Skeletal muscle tissue (tissue), 4 donors: ENCODE measurements around the gene LRRC75B. TPM values are rescaled to one million over a fixed set of nuclear protein-coding genes. Genes with fewer than 3 reads are reported as not detected.

ENCODE experiments used
- H3K27ac ChIP-seq: one replicate; pipeline ENCODE4 v1.7.0; 2013; ENCODE audit warnings: mild to moderate bottlenecking, low read depth, low read length, inconsistent platforms
- H3K27me3 ChIP-seq, 3 donors: one replicate each; pipeline ENCODE4 v1.7.0; 2013; ENCODE audit warnings: low read length in 3 of 3; ENCODE audit not compliant: control insufficient read depth in 3 of 3, insufficient read depth in 3 of 3
- H3K36me3 ChIP-seq, 3 donors: one replicate each; pipeline ENCODE4 v1.7.0; 2013; ENCODE audit warnings: low read length in 3 of 3; ENCODE audit not compliant: control insufficient read depth in 3 of 3, insufficient read depth in 3 of 3
- H3K4me1 ChIP-seq, 3 donors: one replicate each; pipeline ENCODE4 v1.7.0; 2013; ENCODE audit warnings: low read length in 3 of 3, mild to moderate bottlenecking in 3 of 3; ENCODE audit not compliant: control insufficient read depth in 3 of 3, insufficient read depth in 3 of 3
- H3K4me3 ChIP-seq, 3 donors: one replicate each; pipeline ENCODE4 v1.7.0; 2013; ENCODE audit warnings: low read length in 3 of 3
- H3K9ac ChIP-seq, 3 donors: one replicate each; pipeline ENCODE4 v1.7.0; 2013; ENCODE audit warnings: low read length in 3 of 3, mild to moderate bottlenecking in 3 of 3, moderate library complexity in 2 of 3, low read depth in 1 of 3
- H3K9me3 ChIP-seq, 3 donors: one replicate each; pipeline ENCODE4 v1.7.0; 2013; ENCODE audit warnings: low read length in 3 of 3; ENCODE audit not compliant: control insufficient read depth in 3 of 3
- total RNA-seq: library from RNA; depleted of rRNA; stranded (reverse); fragments of >200 nt; gene quantifications from one replicate; pipeline ENCODE4 v1.2.3, GENCODE V29; 2014
- donor health status: Osteomylitis.

Gene LRRC75B
- total RNA-seq, 1 donor from 2014 or later: 1.6 TPM

DNA sequence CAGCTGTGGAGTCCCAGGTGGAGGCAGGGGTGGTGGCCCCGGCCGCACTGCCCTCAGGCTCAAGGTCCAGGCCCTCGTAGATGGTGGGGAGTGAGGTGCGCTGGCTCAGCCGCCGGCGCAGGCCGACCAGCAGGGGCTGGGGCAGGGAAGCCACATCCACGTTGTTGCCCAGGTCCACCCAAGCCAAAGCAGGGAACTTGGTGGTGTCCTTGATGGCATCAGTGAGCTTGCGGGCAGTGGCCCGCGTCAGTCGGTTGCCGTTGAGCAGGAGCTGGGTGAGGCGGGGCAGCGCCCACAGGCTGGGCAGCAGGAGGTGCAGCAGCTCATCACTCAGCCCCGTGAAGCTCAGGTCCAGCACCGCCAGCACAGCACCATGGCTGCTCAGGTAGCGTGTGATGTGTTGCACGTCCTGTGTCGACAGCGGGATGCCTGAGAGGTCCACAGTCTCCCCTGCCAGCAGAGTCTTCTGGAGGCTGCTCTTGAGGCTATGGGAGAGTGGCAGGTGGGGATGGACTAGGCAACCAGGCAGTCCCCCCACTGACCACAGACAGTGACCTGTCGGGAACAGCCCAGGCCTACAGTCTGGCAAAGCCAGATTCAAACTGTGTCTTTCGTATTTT lies 6.8 kb downstream of the LRRC75B start:
- no peak overlapping the region for H3K9ac ChIP-seq
- peaks cover 14 to 17% (median 15%) of the 10 kb centered on the region in 3 donors for H3K36me3 ChIP-seq
- H3K4me1 ChIP-seq: peaks cover 0 to 13% (median 12%) of the 10 kb centered on the region in 3 donors
- no peak overlapping the region for H3K27ac ChIP-seq
- H3K27me3 ChIP-seq: no peaks in the 10 kb centered on the region
- H3K9me3 ChIP-seq: no peaks in the 10 kb centered on the region
- no peak overlapping the region for H3K4me3 ChIP-seq

DNA sequence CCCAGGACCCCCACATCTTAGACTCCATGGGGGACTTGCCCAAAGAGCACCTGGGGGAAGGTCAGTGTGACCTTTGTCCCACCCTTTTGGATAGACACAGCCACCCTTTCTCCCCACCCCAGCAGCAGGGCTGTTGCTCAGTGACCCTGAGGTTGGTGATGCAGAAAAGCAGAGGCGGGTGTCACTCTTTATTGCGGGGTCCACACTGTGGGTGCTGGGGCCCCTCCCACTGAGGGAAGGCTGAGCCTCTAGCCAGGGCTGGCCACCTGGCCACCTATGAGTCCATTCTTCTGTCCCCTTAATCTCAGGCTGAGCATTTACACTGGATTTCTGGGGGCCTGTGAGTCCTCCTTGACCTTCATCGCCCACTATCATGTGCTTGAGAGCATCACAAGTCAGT lies 7.4 kb downstream of the LRRC75B start:
- Histone ChIP-seq H3K4me3 (no peak overlapping the region), H3K27me3 (no peaks in the 10 kb centered on the region), H3K9me3 (no peaks in the 10 kb centered on the region), H3K4me1 (peaks cover 0 to 13% (median 12%) of the 10 kb centered on the region in 3 donors), H3K9ac (no peak overlapping the region), H3K36me3 (peaks cover 14 to 17% (median 15%) of the 10 kb centered on the region in 3 donors), H3K27ac (no peak overlapping the region)

DNA sequence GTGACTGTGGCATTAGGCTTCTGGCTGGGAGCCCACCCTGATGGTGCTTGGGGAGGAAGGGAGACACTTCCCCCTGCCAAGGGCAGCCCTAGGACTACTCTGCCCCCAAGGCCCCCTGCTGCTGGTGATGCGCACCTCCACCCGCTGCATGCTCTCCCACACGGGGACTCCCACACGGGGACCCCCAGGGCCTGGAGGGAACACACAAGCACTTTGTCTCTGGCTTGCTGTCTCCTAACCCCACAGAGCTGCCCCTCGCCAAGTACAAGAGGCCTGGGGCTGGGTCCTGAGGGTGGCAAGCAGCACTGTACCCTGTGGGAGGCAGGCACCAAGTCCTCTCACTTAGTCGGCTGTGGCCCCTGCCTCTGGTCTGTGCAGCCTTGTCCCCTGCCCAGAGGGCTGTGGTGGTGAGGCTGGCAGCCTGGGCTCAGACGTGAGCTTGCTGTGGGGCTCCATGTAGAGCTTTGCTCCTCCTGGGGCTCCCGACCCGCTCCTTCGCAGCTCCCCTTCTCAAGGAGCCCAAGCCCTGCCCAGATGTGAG lies 7.9 kb downstream of the LRRC75B start:
- Histone ChIP-seq H3K9ac (no peak overlapping the region), H3K27me3 (no peaks in the 10 kb centered on the region)

GRCh38 chr22:24584166-24584790 lies 8.6 kb downstream of the LRRC75B start:
- H3K9me3 ChIP-seq: no peaks in the 10 kb centered on the region
- H3K27me3 ChIP-seq: no peaks in the 10 kb centered on the region
- no peak overlapping the region for H3K9ac ChIP-seq
- peaks cover 11 to 17% (median 15%) of the 10 kb centered on the region in 3 donors for H3K36me3 ChIP-seq
- peaks cover 0 to 13% (median 12%) of the 10 kb centered on the region in 3 donors for H3K4me1 ChIP-seq
- H3K4me3 ChIP-seq: no peak overlapping the region
- H3K27ac ChIP-seq: no peak overlapping the region

More for the DNA sequence above, 7.9 kb downstream of the LRRC75B start:
- Histone ChIP-seq H3K4me3 (no peak overlapping the region), H3K9me3 (no peaks in the 10 kb centered on the region), H3K36me3 (peaks cover 14 to 17% (median 15%) of the 10 kb centered on the region in 3 donors), H3K27ac (no peak overlapping the region), H3K4me1 (peaks cover 0 to 13% (median 12%) of the 10 kb centered on the region in 3 donors)

GRCh38 chr22:24583221-24584165 lies 9.4 kb downstream of the LRRC75B start:
- Histone ChIP-seq H3K9ac (peak overlapping the region in 1 of 3 donors; percentile 62), H3K4me1 (peaks cover 0 to 13% (median 12%) of the 10 kb centered on the region in 3 donors), H3K27ac (no peak overlapping the region), H3K4me3 (no peak overlapping the region), H3K36me3 (peaks cover 11 to 12% (median 12%) of the 10 kb centered on the region in 3 donors), H3K9me3 (no peaks in the 10 kb centered on the region), H3K27me3 (no peaks in the 10 kb centered on the region)

DNA sequence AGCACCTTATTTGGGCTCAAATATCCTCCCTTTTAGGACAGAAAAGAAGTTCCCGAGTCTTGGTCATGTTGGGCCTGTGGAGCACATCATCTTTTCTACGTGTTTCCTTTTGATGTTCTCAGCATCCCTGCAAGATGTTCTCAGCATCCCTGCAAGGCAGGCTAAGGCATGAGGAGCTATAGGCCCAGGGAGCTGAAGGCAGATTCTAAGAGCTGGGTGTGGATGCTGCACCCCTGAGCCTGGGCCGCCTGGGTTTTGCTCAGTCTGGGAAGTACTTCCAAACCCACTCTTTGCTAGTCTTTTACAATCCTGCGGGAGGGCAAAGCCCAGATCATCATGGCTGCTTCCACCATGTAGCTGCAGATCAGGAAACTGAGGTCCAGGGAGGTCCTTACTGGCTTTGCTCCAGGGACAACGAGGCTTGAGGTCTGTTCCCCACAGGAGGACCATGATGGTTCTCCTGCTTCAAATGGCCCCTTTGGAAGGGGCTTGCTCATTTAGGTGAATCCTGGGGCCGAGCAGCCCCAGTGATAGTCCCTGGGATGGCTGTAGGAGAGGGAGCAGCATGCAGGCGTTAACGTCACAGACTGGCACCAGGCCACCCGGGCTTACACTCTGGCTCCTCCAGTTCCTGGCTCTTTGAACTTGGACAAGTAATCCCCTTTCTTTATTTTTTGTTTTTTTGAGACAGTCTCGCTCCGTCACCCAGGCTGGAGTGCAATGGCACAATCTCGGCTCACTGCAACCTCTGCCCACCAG lies 10.6 kb downstream of the LRRC75B start:
- Histone ChIP-seq H3K9me3 (no peaks in the 10 kb centered on the region), H3K4me1 (peaks cover 0 to 13% (median 12%) of the 10 kb centered on the region in 3 donors), H3K4me3 (no peak overlapping the region), H3K9ac (no peak overlapping the region), H3K27me3 (no peaks in the 10 kb centered on the region), H3K36me3 (peaks cover 3 to 5% (median 4%) of the 10 kb centered on the region in 3 donors), H3K27ac (no peak overlapping the region)

GRCh38 chr22:24580276-24580675 lies 12.6 kb downstream of the LRRC75B start:
- H3K4me3 ChIP-seq: no peak overlapping the region
- H3K9ac ChIP-seq: no peak overlapping the region
- H3K27me3 ChIP-seq: no peaks in the 10 kb centered on the region
- no peaks in the 10 kb centered on the region for H3K9me3 ChIP-seq
- H3K36me3 ChIP-seq: peaks cover 0 to 2% (median 2%) of the 10 kb centered on the region in 3 donors
- H3K4me1 ChIP-seq: peaks cover 0 to 13% (median 12%) of the 10 kb centered on the region in 3 donors
- H3K27ac ChIP-seq: no peak overlapping the region

DNA sequence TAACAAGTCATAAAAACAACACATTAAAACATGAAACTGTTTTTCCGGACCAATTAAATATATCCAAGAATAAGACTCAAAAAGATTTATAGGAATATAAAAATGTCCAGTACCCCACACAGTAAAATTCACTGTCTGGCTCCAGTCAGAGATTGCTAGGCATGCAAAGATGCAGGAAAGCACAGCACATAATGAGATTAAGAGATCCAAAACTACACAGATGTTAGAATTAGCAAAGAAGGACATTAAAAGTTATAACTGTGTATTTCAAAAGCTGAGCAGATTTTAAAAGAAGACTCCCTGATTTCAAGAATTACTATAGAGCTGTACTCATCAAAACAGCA lies 13.6 kb downstream of the LRRC75B start:
- Histone ChIP-seq H3K9ac (no peak overlapping the region), H3K27ac (no peak overlapping the region), H3K36me3 (peaks cover 0 to 8% (median 2%) of the 10 kb centered on the region in 3 donors)

More for the DNA sequence above, 13.6 kb downstream of the LRRC75B start:
- H3K4me3 ChIP-seq: no peak overlapping the region
- H3K27me3 ChIP-seq: no peaks in the 10 kb centered on the region
- H3K4me1 ChIP-seq: peaks cover 0 to 12% (median 11%) of the 10 kb centered on the region in 3 donors
- no peaks in the 10 kb centered on the region for H3K9me3 ChIP-seq
